ENCODE results near the gene BORCS8. TPM values are rescaled to one million over a fixed set of nuclear protein-coding genes. Genes with fewer than 3 reads are reported as not detected.

Gene BORCS8
- total and polyA plus RNA-seq, 2 of the 13 experiments (the other 11 are each of a cell fraction or from before 2014, with no cell fraction given) = 9.6 to 13.3 TPM

DNA sequence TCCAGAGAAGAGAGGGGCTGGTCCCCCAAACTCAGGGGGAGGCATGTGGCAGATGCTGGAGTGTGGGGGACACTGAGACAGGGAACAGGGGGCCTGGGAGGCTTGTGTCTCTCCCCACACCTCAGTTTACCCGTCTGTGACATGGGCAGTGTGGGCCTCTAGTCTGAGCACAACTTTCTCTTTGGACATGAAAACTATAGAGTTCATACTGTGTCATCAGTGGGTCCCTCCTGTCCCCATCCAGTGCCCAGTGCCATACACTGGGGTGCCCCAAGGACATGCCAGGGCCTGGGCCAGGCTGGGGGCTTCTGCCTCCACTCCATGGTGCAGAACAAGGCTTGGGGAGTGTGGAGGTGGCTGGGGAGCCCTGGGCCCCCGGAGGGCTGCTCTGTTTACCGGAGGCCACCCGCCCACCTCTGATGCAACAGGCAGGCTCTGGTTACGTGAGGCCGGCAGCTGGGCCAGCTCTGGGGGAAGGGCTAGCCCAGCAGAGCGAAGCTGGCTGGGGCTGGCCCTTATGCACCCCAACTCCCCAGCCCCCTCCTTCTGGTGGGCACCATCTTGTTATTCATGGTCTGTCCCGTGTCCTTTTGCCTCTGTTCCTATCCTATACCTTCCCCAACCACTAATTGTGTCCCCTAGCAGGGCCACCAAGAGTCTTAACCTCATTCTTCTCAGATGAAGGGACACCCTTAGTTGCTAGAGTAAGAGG is 20.0 kb downstream of the BORCS8 start (continued):
- TF ChIP-seq, protein P1, sequence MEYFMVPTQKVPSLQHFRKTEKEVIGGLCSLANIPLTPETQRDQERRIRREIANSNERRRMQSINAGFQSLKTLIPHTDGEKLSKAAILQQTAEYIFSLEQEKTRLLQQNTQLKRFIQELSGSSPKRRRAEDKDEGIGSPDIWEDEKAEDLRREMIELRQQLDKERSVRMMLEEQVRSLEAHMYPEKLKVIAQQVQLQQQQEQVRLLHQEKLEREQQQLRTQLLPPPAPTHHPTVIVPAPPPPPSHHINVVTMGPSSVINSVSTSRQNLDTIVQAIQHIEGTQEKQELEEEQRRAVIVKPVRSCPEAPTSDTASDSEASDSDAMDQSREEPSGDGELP (IDR thresholded peaks at IDR 0.05; ENCODE audit: borderline replicate concordance, low read depth) = peak; percentile 92
- TF ChIP-seq, protein P2, sequence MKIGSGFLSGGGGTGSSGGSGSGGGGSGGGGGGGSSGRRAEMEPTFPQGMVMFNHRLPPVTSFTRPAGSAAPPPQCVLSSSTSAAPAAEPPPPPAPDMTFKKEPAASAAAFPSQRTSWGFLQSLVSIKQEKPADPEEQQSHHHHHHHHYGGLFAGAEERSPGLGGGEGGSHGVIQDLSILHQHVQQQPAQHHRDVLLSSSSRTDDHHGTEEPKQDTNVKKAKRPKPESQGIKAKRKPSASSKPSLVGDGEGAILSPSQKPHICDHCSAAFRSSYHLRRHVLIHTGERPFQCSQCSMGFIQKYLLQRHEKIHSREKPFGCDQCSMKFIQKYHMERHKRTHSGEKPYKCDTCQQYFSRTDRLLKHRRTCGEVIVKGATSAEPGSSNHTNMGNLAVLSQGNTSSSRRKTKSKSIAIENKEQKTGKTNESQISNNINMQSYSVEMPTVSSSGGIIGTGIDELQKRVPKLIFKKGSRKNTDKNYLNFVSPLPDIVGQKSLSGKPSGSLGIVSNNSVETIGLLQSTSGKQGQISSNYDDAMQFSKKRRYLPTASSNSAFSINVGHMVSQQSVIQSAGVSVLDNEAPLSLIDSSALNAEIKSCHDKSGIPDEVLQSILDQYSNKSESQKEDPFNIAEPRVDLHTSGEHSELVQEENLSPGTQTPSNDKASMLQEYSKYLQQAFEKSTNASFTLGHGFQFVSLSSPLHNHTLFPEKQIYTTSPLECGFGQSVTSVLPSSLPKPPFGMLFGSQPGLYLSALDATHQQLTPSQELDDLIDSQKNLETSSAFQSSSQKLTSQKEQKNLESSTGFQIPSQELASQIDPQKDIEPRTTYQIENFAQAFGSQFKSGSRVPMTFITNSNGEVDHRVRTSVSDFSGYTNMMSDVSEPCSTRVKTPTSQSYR (CRISPR knock-in tag; IDR thresholded peaks at IDR 0.05; ENCODE audit: borderline replicate concordance) = peak; percentile 96
- TF ChIP-seq ZNF510 (CRISPR knock-in tag; IDR thresholded peaks at IDR 0.05; ENCODE audit: low read depth) (no peak), SMAD3 (CRISPR knock-in tag; IDR thresholded peaks at IDR 0.05) (peak; percentile 83), DNMT1 (CRISPR knock-in tag; IDR thresholded peaks at IDR 0.05) (no peak), NFKBIZ (CRISPR knock-in tag; IDR thresholded peaks at IDR 0.05) (peak; percentile 83; the same call in 1 of the 2 replicates), FOXO1 (CRISPR knock-in tag; IDR thresholded peaks at IDR 0.05) (peak; percentile 93), SP140L (CRISPR knock-in tag; IDR thresholded peaks at IDR 0.05; ENCODE audit: borderline replicate concordance) (no peak), MED8 (CRISPR knock-in tag; IDR thresholded peaks at IDR 0.05; ENCODE audit: insufficient replicate concordance) (peak; percentile 69), ZNF577 (CRISPR knock-in tag; IDR thresholded peaks at IDR 0.05; ENCODE audit: borderline replicate concordance, low read depth) (no peak), ZNF207 (IDR thresholded peaks at IDR 0.05; ENCODE audit: borderline replicate concordance) (no peak), HDAC1 (CRISPR knock-in tag; IDR thresholded peaks at IDR 0.05) (no peak), ELF4 (CRISPR knock-in tag; IDR thresholded peaks at IDR 0.05; ENCODE audit: borderline replicate concordance) (no peak)
- TF ChIP-seq, protein P3, sequence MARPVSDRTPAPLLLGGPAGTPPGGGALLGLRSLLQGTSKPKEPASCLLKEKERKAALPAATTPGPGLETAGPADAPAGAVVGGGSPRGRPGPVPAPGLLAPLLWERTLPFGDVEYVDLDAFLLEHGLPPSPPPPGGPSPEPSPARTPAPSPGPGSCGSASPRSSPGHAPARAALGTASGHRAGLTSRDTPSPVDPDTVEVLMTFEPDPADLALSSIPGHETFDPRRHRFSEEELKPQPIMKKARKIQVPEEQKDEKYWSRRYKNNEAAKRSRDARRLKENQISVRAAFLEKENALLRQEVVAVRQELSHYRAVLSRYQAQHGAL (CRISPR knock-in tag; IDR thresholded peaks at IDR 0.05; ENCODE audit: not compliant biosample characterization) = no peak
- TF ChIP-seq, protein P4, sequence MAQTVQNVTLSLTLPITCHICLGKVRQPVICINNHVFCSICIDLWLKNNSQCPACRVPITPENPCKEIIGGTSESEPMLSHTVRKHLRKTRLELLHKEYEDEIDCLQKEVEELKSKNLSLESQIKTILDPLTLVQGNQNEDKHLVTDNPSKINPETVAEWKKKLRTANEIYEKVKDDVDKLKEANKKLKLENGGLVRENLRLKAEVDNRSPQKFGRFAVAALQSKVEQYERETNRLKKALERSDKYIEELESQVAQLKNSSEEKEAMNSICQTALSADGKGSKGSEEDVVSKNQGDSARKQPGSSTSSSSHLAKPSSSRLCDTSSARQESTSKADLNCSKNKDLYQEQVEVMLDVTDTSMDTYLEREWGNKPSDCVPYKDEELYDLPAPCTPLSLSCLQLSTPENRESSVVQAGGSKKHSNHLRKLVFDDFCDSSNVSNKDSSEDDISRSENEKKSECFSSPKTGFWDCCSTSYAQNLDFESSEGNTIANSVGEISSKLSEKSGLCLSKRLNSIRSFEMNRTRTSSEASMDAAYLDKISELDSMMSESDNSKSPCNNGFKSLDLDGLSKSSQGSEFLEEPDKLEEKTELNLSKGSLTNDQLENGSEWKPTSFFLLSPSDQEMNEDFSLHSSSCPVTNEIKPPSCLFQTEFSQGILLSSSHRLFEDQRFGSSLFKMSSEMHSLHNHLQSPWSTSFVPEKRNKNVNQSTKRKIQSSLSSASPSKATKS (CRISPR knock-in tag; IDR thresholded peaks at IDR 0.05) = no peak
- TF ChIP-seq, protein P5, sequence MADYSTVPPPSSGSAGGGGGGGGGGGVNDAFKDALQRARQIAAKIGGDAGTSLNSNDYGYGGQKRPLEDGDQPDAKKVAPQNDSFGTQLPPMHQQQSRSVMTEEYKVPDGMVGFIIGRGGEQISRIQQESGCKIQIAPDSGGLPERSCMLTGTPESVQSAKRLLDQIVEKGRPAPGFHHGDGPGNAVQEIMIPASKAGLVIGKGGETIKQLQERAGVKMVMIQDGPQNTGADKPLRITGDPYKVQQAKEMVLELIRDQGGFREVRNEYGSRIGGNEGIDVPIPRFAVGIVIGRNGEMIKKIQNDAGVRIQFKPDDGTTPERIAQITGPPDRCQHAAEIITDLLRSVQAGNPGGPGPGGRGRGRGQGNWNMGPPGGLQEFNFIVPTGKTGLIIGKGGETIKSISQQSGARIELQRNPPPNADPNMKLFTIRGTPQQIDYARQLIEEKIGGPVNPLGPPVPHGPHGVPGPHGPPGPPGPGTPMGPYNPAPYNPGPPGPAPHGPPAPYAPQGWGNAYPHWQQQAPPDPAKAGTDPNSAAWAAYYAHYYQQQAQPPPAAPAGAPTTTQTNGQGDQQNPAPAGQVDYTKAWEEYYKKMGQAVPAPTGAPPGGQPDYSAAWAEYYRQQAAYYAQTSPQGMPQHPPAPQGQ (CRISPR knock-in tag; IDR thresholded peaks at IDR 0.05; ENCODE audit: borderline replicate concordance) = no peak
